AG10803 (cell line): ENCODE measurements around the gene TDRD9.
A peak's percentile ranks its signal among the peaks of the same experiment; 100 is the strongest.
"Not testable (repeated sequence)": the region's sequence is repeated elsewhere in the genome, so short reads cannot be mapped to it uniquely, and the experiment has no call there.

Experiments used
- DNase-seq: peaks from one replicate; pipeline ENCODE4 v3.0.0; 2010; ENCODE audit warnings: low read depth
- H3K4me3 ChIP-seq: 2 replicates; pipeline ENCODE4 v1.5.1; 2011; ENCODE audit warnings: mild to moderate bottlenecking, low read length, control low read depth
- CTCF ChIP-seq: conservative IDR thresholded peaks from 2 replicates; pipeline ENCODE4 v1.5.1; 2011; ENCODE audit warnings: mild to moderate bottlenecking, low read length, control low read depth, inconsistent platforms

The TDRD9 gene

GRCh38 chr14:103910262-103910935, 17.9 kb upstream of the TDRD9 start:
- no peak overlapping the region for H3K4me3 ChIP-seq
- TF ChIP-seq CTCF: peak; percentile 80
- DNase-seq: peak; percentile 55

GRCh38 chr14:103910984-103911383, 17.3 kb upstream of the TDRD9 start:
- TF ChIP-seq CTCF: no peak
- no peak overlapping the region for H3K4me3 ChIP-seq
- no peak for DNase-seq

- no peak for DNase-seq
- TF ChIP-seq CTCF: no peak
- H3K4me3 ChIP-seq: no peak overlapping the region
These were observed 12.6 kb upstream of the TDRD9 start for GRCh38 chr14:103915616-103916015.

GRCh38 chr14:103916636-103917262, 11.5 kb upstream of the TDRD9 start:
- no peak for DNase-seq
- no peak overlapping the region for H3K4me3 ChIP-seq
- TF ChIP-seq CTCF: no peak

- H3K4me3 ChIP-seq: peak overlapping the region; percentile 100
- DNase-seq: peak; percentile 89
- peak; percentile 86 for TF ChIP-seq CTCF
These were observed 7.0 kb upstream of the TDRD9 start for GRCh38 chr14:103920981-103921854.

GRCh38 chr14:103921855-103922200, 6.4 kb upstream of the TDRD9 start:
- not testable (repeated sequence) for DNase-seq
- H3K4me3 ChIP-seq: peak overlapping the region; percentile 33

- no peak for DNase-seq
- no peak overlapping the region for H3K4me3 ChIP-seq
- TF ChIP-seq CTCF: no peak
These were observed 4.4 kb upstream of the TDRD9 start for GRCh38 chr14:103923863-103924262.
